ENCODE data around the gene SNX33. TPM values are rescaled to one million over a fixed set of nuclear protein-coding genes. Genes with fewer than 3 reads are reported as not detected.

The SNX33 gene
- total RNA-seq, 4 donors from 2014 or later = 32.1 to 59.7 (median 49.5) TPM

DNA sequence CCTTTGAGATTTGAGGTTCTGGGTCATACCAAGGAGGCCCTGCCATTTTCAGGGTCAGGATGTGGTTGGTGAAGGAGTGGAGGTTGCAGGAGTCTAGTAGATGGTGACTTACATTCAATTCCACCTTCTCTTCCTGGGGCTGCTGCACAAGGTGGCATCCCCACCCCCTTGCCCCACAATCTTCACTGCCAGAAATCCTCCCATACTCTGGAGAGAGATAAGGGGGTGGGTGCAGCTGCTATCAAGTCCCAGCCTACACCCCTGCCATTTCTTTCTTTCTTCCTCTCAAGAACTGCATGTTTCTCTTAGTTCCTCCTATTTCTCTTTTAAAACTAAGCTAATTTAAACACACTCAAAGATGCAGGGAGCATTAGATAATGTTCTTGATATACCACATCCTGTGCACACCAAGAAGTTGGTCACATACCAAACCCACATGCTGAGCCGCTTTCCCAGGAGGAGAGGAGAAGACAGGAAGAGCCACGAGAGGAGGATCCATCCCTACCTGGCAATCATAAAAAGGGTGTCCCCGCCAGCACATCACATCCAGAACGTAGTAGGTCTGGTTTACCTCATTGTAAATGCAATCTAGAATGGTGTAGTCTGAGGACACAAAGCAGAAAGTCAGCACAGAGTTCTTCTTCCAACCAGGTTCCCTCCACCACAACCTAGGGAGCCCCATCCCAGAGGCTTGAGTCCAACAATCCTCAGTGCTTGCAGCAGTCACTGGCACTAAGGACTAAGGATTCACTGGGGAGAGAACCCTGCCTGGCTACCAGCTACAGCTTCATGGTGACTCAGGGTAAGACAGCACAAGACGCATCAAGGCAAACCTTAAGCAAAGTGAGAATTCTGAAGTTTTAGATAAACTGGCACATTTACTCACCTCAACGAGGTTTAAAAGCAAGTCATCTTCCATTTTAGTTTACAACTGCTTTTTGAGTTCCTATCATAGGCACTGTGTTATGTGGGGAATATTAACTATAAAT, 40.7 kb upstream of the SNX33 start:
- Histone ChIP-seq H3K36me3 (peaks cover 84% of the 10 kb centered on the region), H3K27me3 (no peaks in the 10 kb centered on the region), H3K27ac (no peak overlapping the region), H3K4me3 (no peak overlapping the region), H3K4me1 (no peaks in the 10 kb centered on the region), H3K9me3 (no peaks in the 10 kb centered on the region)
- TF ChIP-seq CTCF (IDR thresholded peaks at IDR 0.05) = no peak
- TF ChIP-seq EP300 (IDR thresholded peaks at IDR 0.05) = no peak
- no peak for TF ChIP-seq POLR2A (IDR thresholded peaks at IDR 0.05)
- WGBS = 78% methylated on average over 6 of the region's 6 CpGs
- DNase-seq (ENCODE audit: low spot score in 2 of 2) = no peak

- Histone ChIP-seq H3K27ac (no peak overlapping the region), H3K36me3 (peaks cover 62% of the 10 kb centered on the region), H3K27me3 (no peaks in the 10 kb centered on the region), H3K9me3 (no peaks in the 10 kb centered on the region), H3K4me1 (peaks cover 25% of the 10 kb centered on the region), H3K4me3 (no peak overlapping the region)
- DNase-seq (ENCODE audit: low spot score in 2 of 2) = no peak
- TF ChIP-seq POLR2A (IDR thresholded peaks at IDR 0.05) = no peak
- TF ChIP-seq POLR2AphosphoS5 (IDR thresholded peaks at IDR 0.05) = no peak
- no peak for TF ChIP-seq EP300 (IDR thresholded peaks at IDR 0.05)
- TF ChIP-seq CTCF (IDR thresholded peaks at IDR 0.05) = no peak
Measured at GRCh38 chr15:75616766-75617165, 30.9 kb upstream of the SNX33 start.

DNA sequence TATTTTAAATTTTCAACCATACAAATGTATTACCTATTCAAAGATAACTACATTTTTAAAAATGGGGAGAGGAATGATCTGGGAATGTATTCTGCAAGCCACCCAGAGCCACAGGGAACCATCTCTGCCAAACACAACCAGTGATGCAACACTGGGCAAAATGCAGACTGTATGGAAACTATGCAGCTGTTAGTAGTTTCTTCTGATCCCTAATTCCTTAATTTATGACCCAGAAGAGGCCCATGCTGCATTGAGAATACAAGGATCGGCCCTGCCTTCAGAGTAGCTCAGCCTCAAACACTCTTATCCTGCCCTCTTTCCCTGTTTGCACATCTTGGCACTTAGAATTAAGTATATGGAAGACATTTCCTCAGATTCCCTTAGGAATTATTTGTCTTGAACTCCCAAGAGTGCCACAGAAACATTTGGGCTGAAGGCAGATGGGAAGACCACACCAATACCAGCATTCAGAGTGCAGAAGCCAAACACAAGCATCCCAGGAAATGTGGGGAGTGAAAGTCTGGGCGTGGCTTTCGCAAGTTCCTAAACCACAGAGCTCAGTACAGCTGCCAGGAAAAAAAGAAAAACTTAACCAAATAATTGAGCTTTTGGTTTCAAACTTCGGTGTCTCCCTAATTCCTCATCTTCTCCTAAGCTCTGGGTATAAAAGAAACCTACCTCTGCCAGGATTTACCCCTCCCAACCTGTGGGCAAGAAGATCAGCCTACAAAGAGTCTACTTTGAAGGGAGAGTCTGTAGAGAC, 27.5 kb upstream of the SNX33 start:
- Histone ChIP-seq H3K36me3 (peaks cover 41% of the 10 kb centered on the region), H3K4me3 (peak overlapping the region; percentile 19), H3K4me1 (peaks cover 25% of the 10 kb centered on the region), H3K9me3 (no peaks in the 10 kb centered on the region), H3K27me3 (no peaks in the 10 kb centered on the region), H3K27ac (peak overlapping the region; percentile 76)
- TF ChIP-seq POLR2AphosphoS5 (IDR thresholded peaks at IDR 0.05) (no peak), CTCF (IDR thresholded peaks at IDR 0.05) (no peak), POLR2A (IDR thresholded peaks at IDR 0.05) (no peak), EP300 (IDR thresholded peaks at IDR 0.05) (no peak)
- 16% methylated on average over 4 of the region's 4 CpGs for WGBS
- DNase-seq (ENCODE audit: low spot score in 2 of 2) = peak in 1 of 2 donors; percentile 73

DNA sequence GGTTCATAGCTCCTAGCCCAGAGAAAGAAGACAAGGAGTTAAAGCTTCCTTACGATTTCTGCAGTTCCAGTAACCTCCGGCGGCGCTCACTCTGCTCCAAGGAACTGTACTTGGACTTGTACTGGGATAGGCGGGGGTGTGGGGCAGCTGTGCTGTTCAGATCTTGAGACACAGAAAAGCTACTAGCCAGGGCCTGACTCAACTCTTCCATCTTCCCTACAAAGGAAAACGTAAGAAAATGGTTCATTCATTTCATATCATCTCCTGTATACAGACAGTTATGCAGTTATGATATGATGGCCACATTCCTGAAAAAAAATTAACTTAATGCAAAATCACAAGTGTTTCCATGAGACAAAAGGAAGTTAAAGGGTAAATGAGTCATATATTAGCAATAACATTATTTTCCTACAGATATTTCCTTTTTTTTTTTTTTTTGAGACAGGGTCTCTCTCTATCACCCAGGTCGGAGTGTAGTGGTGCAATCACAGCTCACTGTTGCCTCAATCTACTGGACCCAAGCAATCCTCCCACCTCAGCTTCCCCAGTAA, 26.8 kb upstream of the SNX33 start:
- DNase-seq (ENCODE audit: low spot score in 2 of 2) = peak; percentile 91 to 94
- Histone ChIP-seq H3K4me1 (peaks cover 27% of the 10 kb centered on the region), H3K27me3 (no peaks in the 10 kb centered on the region), H3K4me3 (peak overlapping the region; percentile 19), H3K9me3 (no peaks in the 10 kb centered on the region), H3K36me3 (peaks cover 34% of the 10 kb centered on the region), H3K27ac (peak overlapping the region; percentile 76)
- TF ChIP-seq POLR2AphosphoS5 (IDR thresholded peaks at IDR 0.05) (peak in 1 of 3 donors; percentile 45), EP300 (IDR thresholded peaks at IDR 0.05) (no peak), CTCF (IDR thresholded peaks at IDR 0.05) (peak; percentile 35 to 45), POLR2A (IDR thresholded peaks at IDR 0.05) (peak in 1 of 2 donors; percentile 11)
- 27% methylated on average over 7 of the region's 7 CpGs for WGBS
